Panc1 (cell line): Measurements from ENCODE around the gene SOS2. TPM values are rescaled to one million over a fixed set of nuclear protein-coding genes. Genes with fewer than 3 reads are reported as not detected.

Experiments used
- ATAC-seq: fragments of 200-7000 bp; cut with Tn5 transposase; 2 replicates; pipeline ENCODE4 v1.9.1; 2020; ENCODE audit warnings: mild to moderate bottlenecking, moderate library complexity
- BruUV-seq: library from RNA; stranded (reverse); fragments of 400-500 nt; replicated peaks from 2 replicates; lab custom pipeline; 2021; lab: Mats Ljungman, UMichigan
- CTCF ChIA-PET: fragments of 300-600 bp; sonication (Branson Sonifier 250); formaldehyde crosslinking; loops from one replicate; lab custom pipeline; 2022; ENCODE audit warnings: antibody characterized with exemption; lab: Charles Lee
- POLR2A ChIA-PET: fragments of 300-600 bp; sonication (Branson Sonifier 250); formaldehyde crosslinking; loops from one replicate; lab custom pipeline; 2022; ENCODE audit warnings: antibody characterized with exemption; lab: Charles Lee
- DNase-seq: peaks from one replicate; pipeline ENCODE4 v3.0.0-alpha.2; 2010; ENCODE audit warnings: low read depth, low spot score
- H3K27ac ChIP-seq: 2 replicates; pipeline ENCODE4 v1.5.1; 2011; ENCODE audit warnings: mild to moderate bottlenecking, low read length, inconsistent platforms
- H3K27me3 ChIP-seq: fragments of 200-500 bp; sonication (Bioruptor generic); 2 replicates; pipeline ENCODE4 v1.6.0; 2014; ENCODE audit warnings: low read length, inconsistent platforms; ENCODE audit not compliant: control insufficient read depth, insufficient read depth
- H3K36me3 ChIP-seq: fragments of 200-500 bp; sonication (Bioruptor generic); 2 replicates; pipeline ENCODE4 v1.5.1; 2014; ENCODE audit warnings: inconsistent platforms, mild to moderate bottlenecking, low read length, moderate library complexity; ENCODE audit not compliant: control insufficient read depth, insufficient read depth
- H3K4me1 ChIP-seq: 2 replicates; pipeline ENCODE4 v1.5.1; 2011; ENCODE audit warnings: inconsistent platforms, mild to moderate bottlenecking, low read length, moderate library complexity; ENCODE audit not compliant: control insufficient read depth, insufficient read depth
- H3K4me3 ChIP-seq, 2 experiments: 2 replicates each; pipeline ENCODE4 v1.5.1; 2011 to 2012; ENCODE audit warnings: low read depth in 2 of 2, low read length in 2 of 2, mild to moderate bottlenecking in 2 of 2, inconsistent platforms in 1 of 2, moderate library complexity in 1 of 2
- H3K9me3 ChIP-seq: fragments of 200-500 bp; sonication (Bioruptor generic); 2 replicates; pipeline ENCODE4 v1.5.1; 2014; ENCODE audit warnings: low read depth, mild to moderate bottlenecking, inconsistent platforms, low read length, moderate library complexity; ENCODE audit not compliant: control insufficient read depth, insufficient read depth
- POLR2AphosphoS5 ChIP-seq: IDR thresholded peaks from 2 replicates; pipeline ENCODE4 v1.6.1; 2012; ENCODE audit warnings: mild to moderate bottlenecking, low read depth, low read length, moderate library complexity
- SIN3A ChIP-seq: IDR thresholded peaks from 2 replicates; pipeline ENCODE4 v1.6.1; 2012; ENCODE audit warnings: low read depth, mild to moderate bottlenecking, low read length, moderate library complexity, borderline replicate concordance; ENCODE audit not compliant: insufficient read depth
- TCF7L2 ChIP-seq: IDR thresholded peaks from 2 replicates; pipeline ENCODE4 v1.6.1; 2011; ENCODE audit warnings: mild to moderate bottlenecking, low read depth, low read length, inconsistent platforms
- in situ Hi-C: cut with HindIII; loops from 2 replicates; pipeline ENCODE4 v1.10.0; 2016; ENCODE audit warnings: low sequenced_read_pairs, low pct_unique_long_range_greater_than_20kb
- intact Hi-C: fragments of 100-400 bp; cut with micrococcal nuclease; formaldehyde crosslinking; loops from one replicate; pipeline ENCODE4 v1.10.0; 2022; ENCODE audit not compliant: unreplicated experiment
- total RNA-seq: library from RNA; stranded (reverse); gene quantifications from one replicate; pipeline ENCODE4 v1.2.1, GENCODE V29; 2021; ENCODE audit not compliant: unreplicated experiment
- TF ChIP-seq, protein P1 (sequence below), 2 experiments: IDR thresholded peaks; 2 replicates each; pipeline ENCODE4 v1.6.1; 2011 to 2012; ENCODE audit warnings: low read depth in 2 of 2, control low read depth in 1 of 2, low read length in 1 of 2, mild to moderate bottlenecking in 1 of 2, moderate library complexity in 1 of 2; ENCODE audit not compliant: insufficient read depth in 1 of 2
- TF ChIP-seq, protein P2 (sequence below): fragments of 450-650 bp; IDR thresholded peaks from 2 replicates; pipeline ENCODE4 v1.5.1; 2017; ENCODE audit warnings: mild to moderate bottlenecking

Gene SOS2
- total RNA-seq, 1 experiment from 2014 or later, result 21.2 TPM

DNA sequence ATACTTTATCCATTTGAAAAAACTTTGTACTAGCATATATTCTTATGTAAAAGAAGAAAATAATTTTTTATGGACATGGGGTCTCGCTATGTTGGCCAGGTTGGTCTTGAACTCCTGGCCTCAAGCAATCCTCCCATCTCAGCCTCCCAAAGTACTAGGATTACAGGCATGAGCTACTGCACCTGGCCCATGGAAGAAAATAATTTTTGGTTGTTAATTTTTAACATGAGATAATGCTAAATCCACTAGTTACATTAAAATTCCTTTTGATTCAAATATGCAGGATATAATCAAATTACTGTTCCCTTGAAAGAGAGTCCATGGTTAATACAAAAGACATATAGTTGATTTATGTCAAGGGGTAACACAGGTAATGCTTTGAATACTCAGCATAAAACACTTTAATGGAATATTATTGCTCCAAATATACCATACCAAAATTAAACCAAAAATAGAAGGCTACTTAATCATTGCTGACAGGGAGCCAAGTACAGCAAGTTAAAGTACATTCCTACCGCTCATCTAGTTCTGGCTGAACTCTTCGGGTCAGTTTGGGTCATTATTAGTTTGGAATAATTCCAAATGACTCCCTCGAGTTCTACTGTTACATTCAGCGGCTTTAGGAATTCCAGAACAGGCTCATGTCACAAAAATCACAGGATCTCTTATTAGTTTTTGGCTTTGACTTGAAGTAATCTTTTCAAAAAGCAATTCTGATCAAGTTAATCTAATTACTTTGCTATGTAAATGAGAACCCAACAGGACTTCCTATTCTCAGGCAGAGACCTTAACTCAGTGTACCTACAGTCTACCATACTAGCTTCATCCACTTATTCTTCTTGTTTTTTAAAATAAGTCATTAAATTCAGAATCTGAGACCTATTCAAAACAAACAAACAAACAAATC, 6.1 kb downstream of the SOS2 start:
- ATAC-seq (no peak), DNase-seq (no peak)
- Histone ChIP-seq H3K9me3 (no peaks in the 10 kb centered on the region), H3K4me1 (peaks cover 25% of the 10 kb centered on the region), H3K36me3 (no peaks in the 10 kb centered on the region), H3K27ac (no peak overlapping the region), H3K4me3 (no peak overlapping the region), H3K27me3 (no peaks in the 10 kb centered on the region)
- no peak for TF ChIP-seq TCF7L2
- no peak for TF ChIP-seq SIN3A
- no peak for TF ChIP-seq POLR2AphosphoS5
- TF ChIP-seq, protein P1, sequence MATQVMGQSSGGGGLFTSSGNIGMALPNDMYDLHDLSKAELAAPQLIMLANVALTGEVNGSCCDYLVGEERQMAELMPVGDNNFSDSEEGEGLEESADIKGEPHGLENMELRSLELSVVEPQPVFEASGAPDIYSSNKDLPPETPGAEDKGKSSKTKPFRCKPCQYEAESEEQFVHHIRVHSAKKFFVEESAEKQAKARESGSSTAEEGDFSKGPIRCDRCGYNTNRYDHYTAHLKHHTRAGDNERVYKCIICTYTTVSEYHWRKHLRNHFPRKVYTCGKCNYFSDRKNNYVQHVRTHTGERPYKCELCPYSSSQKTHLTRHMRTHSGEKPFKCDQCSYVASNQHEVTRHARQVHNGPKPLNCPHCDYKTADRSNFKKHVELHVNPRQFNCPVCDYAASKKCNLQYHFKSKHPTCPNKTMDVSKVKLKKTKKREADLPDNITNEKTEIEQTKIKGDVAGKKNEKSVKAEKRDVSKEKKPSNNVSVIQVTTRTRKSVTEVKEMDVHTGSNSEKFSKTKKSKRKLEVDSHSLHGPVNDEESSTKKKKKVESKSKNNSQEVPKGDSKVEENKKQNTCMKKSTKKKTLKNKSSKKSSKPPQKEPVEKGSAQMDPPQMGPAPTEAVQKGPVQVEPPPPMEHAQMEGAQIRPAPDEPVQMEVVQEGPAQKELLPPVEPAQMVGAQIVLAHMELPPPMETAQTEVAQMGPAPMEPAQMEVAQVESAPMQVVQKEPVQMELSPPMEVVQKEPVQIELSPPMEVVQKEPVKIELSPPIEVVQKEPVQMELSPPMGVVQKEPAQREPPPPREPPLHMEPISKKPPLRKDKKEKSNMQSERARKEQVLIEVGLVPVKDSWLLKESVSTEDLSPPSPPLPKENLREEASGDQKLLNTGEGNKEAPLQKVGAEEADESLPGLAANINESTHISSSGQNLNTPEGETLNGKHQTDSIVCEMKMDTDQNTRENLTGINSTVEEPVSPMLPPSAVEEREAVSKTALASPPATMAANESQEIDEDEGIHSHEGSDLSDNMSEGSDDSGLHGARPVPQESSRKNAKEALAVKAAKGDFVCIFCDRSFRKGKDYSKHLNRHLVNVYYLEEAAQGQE (IDR thresholded peaks at IDR 0.05; ENCODE audit: insufficient read depth in 1 of 2, low read depth in 2 of 2, low read length in 1 of 2), result no peak
- TF ChIP-seq, protein P2, sequence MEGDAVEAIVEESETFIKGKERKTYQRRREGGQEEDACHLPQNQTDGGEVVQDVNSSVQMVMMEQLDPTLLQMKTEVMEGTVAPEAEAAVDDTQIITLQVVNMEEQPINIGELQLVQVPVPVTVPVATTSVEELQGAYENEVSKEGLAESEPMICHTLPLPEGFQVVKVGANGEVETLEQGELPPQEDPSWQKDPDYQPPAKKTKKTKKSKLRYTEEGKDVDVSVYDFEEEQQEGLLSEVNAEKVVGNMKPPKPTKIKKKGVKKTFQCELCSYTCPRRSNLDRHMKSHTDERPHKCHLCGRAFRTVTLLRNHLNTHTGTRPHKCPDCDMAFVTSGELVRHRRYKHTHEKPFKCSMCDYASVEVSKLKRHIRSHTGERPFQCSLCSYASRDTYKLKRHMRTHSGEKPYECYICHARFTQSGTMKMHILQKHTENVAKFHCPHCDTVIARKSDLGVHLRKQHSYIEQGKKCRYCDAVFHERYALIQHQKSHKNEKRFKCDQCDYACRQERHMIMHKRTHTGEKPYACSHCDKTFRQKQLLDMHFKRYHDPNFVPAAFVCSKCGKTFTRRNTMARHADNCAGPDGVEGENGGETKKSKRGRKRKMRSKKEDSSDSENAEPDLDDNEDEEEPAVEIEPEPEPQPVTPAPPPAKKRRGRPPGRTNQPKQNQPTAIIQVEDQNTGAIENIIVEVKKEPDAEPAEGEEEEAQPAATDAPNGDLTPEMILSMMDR, result no peak
- ChIA-PET POLR2A (interaction anchor here (0.6 kb wide), 1 partner anchor 9 kb away, joined by 15 read pairs; no protein-coding TSS in a partner anchor), CTCF (interaction anchor here (0.7 kb wide), 1 partner anchor 24 kb away, joined by 3 read pairs; no protein-coding TSS in a partner anchor)
- intact Hi-C loops (no loop called here), in situ Hi-C loops (no loop called here)
- no TSS peak for BruUV-seq

DNA sequence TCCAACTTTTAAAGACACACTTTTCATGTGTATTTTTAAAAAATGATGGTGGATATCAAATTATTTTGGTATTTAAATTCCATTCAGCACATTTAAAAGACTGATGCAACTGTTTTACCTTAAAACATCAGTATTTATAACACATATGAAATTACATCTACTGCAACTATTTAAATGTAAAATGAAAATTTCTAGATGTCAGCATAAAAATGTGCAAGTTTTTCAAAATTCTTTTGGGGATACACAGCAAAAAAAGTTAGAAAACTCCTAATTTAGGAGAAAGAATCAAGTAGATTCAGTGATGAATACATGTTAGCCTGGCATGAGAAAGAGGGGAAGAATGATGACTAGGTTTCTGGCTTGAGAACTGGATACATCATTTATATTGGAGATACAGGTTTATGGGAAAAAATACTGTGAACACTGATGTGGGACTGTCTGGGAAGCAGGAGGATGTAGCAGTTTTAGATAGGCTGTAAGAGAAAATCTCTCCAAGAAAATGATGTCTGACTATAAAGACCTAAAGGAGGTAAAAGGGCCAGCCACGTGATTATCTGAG, 9.2 kb downstream of the SOS2 start:
- no peak overlapping the region for H3K27ac ChIP-seq
- intact Hi-C loops (no loop called here), in situ Hi-C loops (no loop called here)
- H3K36me3 ChIP-seq, result no peaks in the 10 kb centered on the region
- no peak for TF ChIP-seq TCF7L2
- no peak for TF ChIP-seq SIN3A
- H3K9me3 ChIP-seq, result no peaks in the 10 kb centered on the region
- DNase-seq, result no peak
- H3K4me3 ChIP-seq, result no peak overlapping the region
- ATAC-seq, result no peak
- peaks cover 18% of the 10 kb centered on the region for H3K4me1 ChIP-seq
- ChIA-PET CTCF (no interaction called here), POLR2A (no interaction called here)
- BruUV-seq, result no TSS peak
- H3K27me3 ChIP-seq, result no peaks in the 10 kb centered on the region
